ENCODE measurements around the gene METTL14.

The METTL14 gene

DNA sequence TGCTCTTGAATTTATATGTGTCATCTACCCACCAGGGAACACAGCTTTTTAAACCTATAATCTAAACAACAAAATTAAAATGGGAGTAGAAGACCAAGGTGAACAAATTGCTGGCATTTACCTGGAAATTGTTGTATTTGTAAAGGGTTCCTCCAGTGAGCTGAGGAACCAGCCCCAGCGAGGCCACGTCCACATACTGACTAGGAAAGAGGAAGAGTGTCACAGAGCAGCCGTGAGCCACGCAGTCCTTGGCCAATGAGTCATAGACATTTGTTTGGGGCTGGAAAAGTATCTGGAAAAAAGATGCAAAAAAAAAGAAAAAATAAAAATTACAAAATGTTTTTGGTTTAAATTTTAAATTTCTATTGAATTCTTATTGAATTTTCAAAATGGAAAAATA is 58.7 kb downstream of the METTL14 start:
- Histone ChIP-seq H3K27ac (ENCODE audit: low read depth, low read length) (no peak overlapping the region), H2BK120ac (ENCODE audit: low read depth, low read length) (no peak overlapping the region), H2BK5ac (ENCODE audit: low read length) (no peak overlapping the region), H3K4me2 (ENCODE audit: low read length) (no peak overlapping the region), H3K23ac (ENCODE audit: low read length) (no peak overlapping the region), H3K56ac (ENCODE audit: low read length) (no peak overlapping the region), H3K27me3 (ENCODE audit: insufficient read depth, low read length, poor library complexity) (no peaks in the 10 kb centered on the region), H3K4me1 (ENCODE audit: control insufficient read depth, low read depth, low read length) (no peaks in the 10 kb centered on the region), H3K18ac (ENCODE audit: low read length) (no peak overlapping the region), H3K9ac (ENCODE audit: low read length) (no peak overlapping the region), H3K4ac (ENCODE audit: low read depth, low read length) (no peak overlapping the region), H4K8ac (ENCODE audit: low read depth, low read length) (no peak overlapping the region), H3K36me3 (ENCODE audit: control insufficient read depth, insufficient read depth, low read length) (peaks cover 2% of the 10 kb centered on the region), H2BK15ac (replicated peaks; ENCODE audit: low read depth) (no peak overlapping the region), H3K79me1 (ENCODE audit: low read length) (no peaks in the 10 kb centered on the region), H2AK5ac (ENCODE audit: low read length) (no peak overlapping the region), H3K4me3 (ENCODE audit: low read length) (no peak overlapping the region), H3K79me2 (ENCODE audit: control insufficient read depth, insufficient read depth, low read length) (no peaks in the 10 kb centered on the region), H4K5ac (ENCODE audit: low read length) (no peak overlapping the region)
- no peak for DNase-seq
- no CpG with 5 or more reads among the region's 4 CpGs for WGBS (ENCODE audit: extremely low coverage, insufficient coverage, low lambda C conversion rate)

- Histone ChIP-seq H3K79me1 (ENCODE audit: low read length) (no peaks in the 10 kb centered on the region), H3K56ac (ENCODE audit: low read length) (no peak overlapping the region), H3K4me1 (ENCODE audit: control insufficient read depth, low read depth, low read length) (no peaks in the 10 kb centered on the region), H3K9ac (ENCODE audit: low read length) (no peak overlapping the region), H3K27me3 (ENCODE audit: insufficient read depth, low read length, poor library complexity) (no peaks in the 10 kb centered on the region), H3K27ac (ENCODE audit: low read depth, low read length) (no peak overlapping the region), H3K23ac (ENCODE audit: low read length) (no peak overlapping the region), H2BK120ac (ENCODE audit: low read depth, low read length) (no peak overlapping the region), H2BK5ac (ENCODE audit: low read length) (no peak overlapping the region), H4K5ac (ENCODE audit: low read length) (no peak overlapping the region), H3K4me3 (ENCODE audit: low read length) (no peak overlapping the region), H2BK15ac (replicated peaks; ENCODE audit: low read depth) (no peak overlapping the region), H3K18ac (ENCODE audit: low read length) (no peak overlapping the region), H3K36me3 (ENCODE audit: control insufficient read depth, insufficient read depth, low read length) (peaks cover 2% of the 10 kb centered on the region), H4K8ac (ENCODE audit: low read depth, low read length) (no peak overlapping the region), H3K4me2 (ENCODE audit: low read length) (no peak overlapping the region), H3K4ac (ENCODE audit: low read depth, low read length) (no peak overlapping the region), H2AK5ac (ENCODE audit: low read length) (no peak overlapping the region), H3K79me2 (ENCODE audit: control insufficient read depth, insufficient read depth, low read length) (no peaks in the 10 kb centered on the region)
- DNase-seq = no peak
- WGBS (ENCODE audit: extremely low coverage, insufficient coverage, low lambda C conversion rate) = no CpG with 5 or more reads among the region's 3 CpGs
These were observed 60.2 kb downstream of the METTL14 start for GRCh38 chr4:118745357-118745756.

GRCh38 chr4:118746251-118746919 is 61.2 kb downstream of the METTL14 start:
- no peak overlapping the region for H2BK5ac ChIP-seq (ENCODE audit: low read length)
- no peak overlapping the region for H3K4me2 ChIP-seq (ENCODE audit: low read length)
- no peak overlapping the region for H3K4ac ChIP-seq (ENCODE audit: low read depth, low read length)
- no peaks in the 10 kb centered on the region for H3K79me2 ChIP-seq (ENCODE audit: control insufficient read depth, insufficient read depth, low read length)
- peaks cover 2% of the 10 kb centered on the region for H3K36me3 ChIP-seq (ENCODE audit: control insufficient read depth, insufficient read depth, low read length)
- no peak overlapping the region for H3K23ac ChIP-seq (ENCODE audit: low read length)
- H4K5ac ChIP-seq (ENCODE audit: low read length) = no peak overlapping the region
- no peak for DNase-seq
- H2AK5ac ChIP-seq (ENCODE audit: low read length) = no peak overlapping the region
- H3K27me3 ChIP-seq (ENCODE audit: insufficient read depth, low read length, poor library complexity) = no peaks in the 10 kb centered on the region
- no peak overlapping the region for H2BK15ac ChIP-seq (replicated peaks; ENCODE audit: low read depth)
- H4K8ac ChIP-seq (ENCODE audit: low read depth, low read length) = no peak overlapping the region
- no peak overlapping the region for H3K27ac ChIP-seq (ENCODE audit: low read depth, low read length)
- H2BK120ac ChIP-seq (ENCODE audit: low read depth, low read length) = no peak overlapping the region
- no peaks in the 10 kb centered on the region for H3K4me1 ChIP-seq (ENCODE audit: control insufficient read depth, low read depth, low read length)
- H3K79me1 ChIP-seq (ENCODE audit: low read length) = no peaks in the 10 kb centered on the region
- H3K4me3 ChIP-seq (ENCODE audit: low read length) = no peak overlapping the region
- no peak overlapping the region for H3K9ac ChIP-seq (ENCODE audit: low read length)
- no peak overlapping the region for H3K56ac ChIP-seq (ENCODE audit: low read length)
- no peak overlapping the region for H3K18ac ChIP-seq (ENCODE audit: low read length)
- WGBS (ENCODE audit: extremely low coverage, insufficient coverage, low lambda C conversion rate) = no CpG with 5 or more reads among the region's 2 CpGs

- no peak overlapping the region for H2BK15ac ChIP-seq (replicated peaks; ENCODE audit: low read depth)
- no peaks in the 10 kb centered on the region for H3K79me2 ChIP-seq (ENCODE audit: control insufficient read depth, insufficient read depth, low read length)
- H3K27me3 ChIP-seq (ENCODE audit: insufficient read depth, low read length, poor library complexity) = no peaks in the 10 kb centered on the region
- no peak for DNase-seq
- H3K27ac ChIP-seq (ENCODE audit: low read depth, low read length) = no peak overlapping the region
- no peak overlapping the region for H3K23ac ChIP-seq (ENCODE audit: low read length)
- no peak overlapping the region for H3K4ac ChIP-seq (ENCODE audit: low read depth, low read length)
- no peak overlapping the region for H3K9ac ChIP-seq (ENCODE audit: low read length)
- no peak overlapping the region for H2AK5ac ChIP-seq (ENCODE audit: low read length)
- H3K18ac ChIP-seq (ENCODE audit: low read length) = no peak overlapping the region
- no peaks in the 10 kb centered on the region for H3K79me1 ChIP-seq (ENCODE audit: low read length)
- no peak overlapping the region for H3K56ac ChIP-seq (ENCODE audit: low read length)
- H4K5ac ChIP-seq (ENCODE audit: low read length) = no peak overlapping the region
- no CpG with 5 or more reads among the region's 5 CpGs for WGBS (ENCODE audit: extremely low coverage, insufficient coverage, low lambda C conversion rate)
- no peaks in the 10 kb centered on the region for H3K4me1 ChIP-seq (ENCODE audit: control insufficient read depth, low read depth, low read length)
- H3K4me2 ChIP-seq (ENCODE audit: low read length) = no peak overlapping the region
- H3K4me3 ChIP-seq (ENCODE audit: low read length) = no peak overlapping the region
- no peak overlapping the region for H2BK120ac ChIP-seq (ENCODE audit: low read depth, low read length)
- peaks cover 1% of the 10 kb centered on the region for H3K36me3 ChIP-seq (ENCODE audit: control insufficient read depth, insufficient read depth, low read length)
- H2BK5ac ChIP-seq (ENCODE audit: low read length) = no peak overlapping the region
- H4K8ac ChIP-seq (ENCODE audit: low read depth, low read length) = no peak overlapping the region
These were observed 64.3 kb downstream of the METTL14 start for GRCh38 chr4:118749347-118749988.

GRCh38 chr4:118751629-118752323 is 66.6 kb downstream of the METTL14 start:
- Histone ChIP-seq H2BK15ac (replicated peaks; ENCODE audit: low read depth) (no peak overlapping the region), H2AK5ac (ENCODE audit: low read length) (no peak overlapping the region), H3K4me2 (ENCODE audit: low read length) (no peak overlapping the region), H3K27me3 (ENCODE audit: insufficient read depth, low read length, poor library complexity) (no peaks in the 10 kb centered on the region), H3K18ac (ENCODE audit: low read length) (no peak overlapping the region), H3K79me2 (ENCODE audit: control insufficient read depth, insufficient read depth, low read length) (no peaks in the 10 kb centered on the region), H4K5ac (ENCODE audit: low read length) (no peak overlapping the region), H3K79me1 (ENCODE audit: low read length) (no peaks in the 10 kb centered on the region), H3K56ac (ENCODE audit: low read length) (no peak overlapping the region), H3K4ac (ENCODE audit: low read depth, low read length) (no peak overlapping the region), H3K36me3 (ENCODE audit: control insufficient read depth, insufficient read depth, low read length) (peaks cover 1% of the 10 kb centered on the region), H3K23ac (ENCODE audit: low read length) (no peak overlapping the region), H4K8ac (ENCODE audit: low read depth, low read length) (no peak overlapping the region), H2BK5ac (ENCODE audit: low read length) (no peak overlapping the region), H3K4me1 (ENCODE audit: control insufficient read depth, low read depth, low read length) (no peaks in the 10 kb centered on the region), H3K9ac (ENCODE audit: low read length) (no peak overlapping the region), H3K4me3 (ENCODE audit: low read length) (no peak overlapping the region), H3K27ac (ENCODE audit: low read depth, low read length) (no peak overlapping the region), H2BK120ac (ENCODE audit: low read depth, low read length) (no peak overlapping the region)
- no peak for DNase-seq
- WGBS (ENCODE audit: extremely low coverage, insufficient coverage, low lambda C conversion rate) = no CpG with 5 or more reads among the region's 2 CpGs
